ENCODE measurements around the gene CCDC12.
A peak's percentile ranks its signal among the peaks of the same experiment; 100 is the strongest.

Gene CCDC12

DNA sequence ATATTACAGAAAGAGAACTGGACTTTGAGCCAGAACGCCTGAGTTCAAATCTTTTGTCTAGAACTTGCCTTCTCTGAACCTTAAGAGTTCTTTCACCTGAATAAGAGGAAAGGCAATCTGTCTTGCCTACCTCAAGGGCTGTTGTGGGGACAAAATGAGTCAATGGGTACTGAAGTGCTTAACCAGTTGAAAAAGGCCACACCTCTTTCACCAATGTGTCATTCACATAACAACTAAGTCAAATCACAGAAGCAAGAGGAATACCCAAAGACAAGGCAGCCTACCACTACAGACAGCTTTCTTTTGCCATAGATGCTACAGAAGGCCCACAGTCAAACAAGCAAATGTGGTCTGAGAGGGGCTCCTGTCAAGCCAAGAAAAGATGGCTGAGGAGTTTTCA is 42.7 kb upstream of the CCDC12 start:
- Histone ChIP-seq H3K27me3 (ENCODE audit: insufficient read depth, poor library complexity, severe bottlenecking) (no peaks in the 10 kb centered on the region), H3K4me3 (replicated peaks; ENCODE audit: insufficient read depth, low read length) (no peak overlapping the region), H3K27ac (replicated peaks) (peak overlapping the region; percentile 21; the same call in 1 of the 2 replicates)
- TF ChIP-seq SPI1 (IDR thresholded peaks at IDR 0.05; ENCODE audit: borderline replicate concordance, low read depth) (no peak), GABPA (IDR thresholded peaks at IDR 0.05; ENCODE audit: low read depth) (no peak), REST (IDR thresholded peaks at IDR 0.05; ENCODE audit: insufficient replicate concordance, low read depth) (no peak), POLR2AphosphoS5 (IDR thresholded peaks at IDR 0.05; ENCODE audit: low read depth) (no peak)
- TF ChIP-seq, protein P1, sequence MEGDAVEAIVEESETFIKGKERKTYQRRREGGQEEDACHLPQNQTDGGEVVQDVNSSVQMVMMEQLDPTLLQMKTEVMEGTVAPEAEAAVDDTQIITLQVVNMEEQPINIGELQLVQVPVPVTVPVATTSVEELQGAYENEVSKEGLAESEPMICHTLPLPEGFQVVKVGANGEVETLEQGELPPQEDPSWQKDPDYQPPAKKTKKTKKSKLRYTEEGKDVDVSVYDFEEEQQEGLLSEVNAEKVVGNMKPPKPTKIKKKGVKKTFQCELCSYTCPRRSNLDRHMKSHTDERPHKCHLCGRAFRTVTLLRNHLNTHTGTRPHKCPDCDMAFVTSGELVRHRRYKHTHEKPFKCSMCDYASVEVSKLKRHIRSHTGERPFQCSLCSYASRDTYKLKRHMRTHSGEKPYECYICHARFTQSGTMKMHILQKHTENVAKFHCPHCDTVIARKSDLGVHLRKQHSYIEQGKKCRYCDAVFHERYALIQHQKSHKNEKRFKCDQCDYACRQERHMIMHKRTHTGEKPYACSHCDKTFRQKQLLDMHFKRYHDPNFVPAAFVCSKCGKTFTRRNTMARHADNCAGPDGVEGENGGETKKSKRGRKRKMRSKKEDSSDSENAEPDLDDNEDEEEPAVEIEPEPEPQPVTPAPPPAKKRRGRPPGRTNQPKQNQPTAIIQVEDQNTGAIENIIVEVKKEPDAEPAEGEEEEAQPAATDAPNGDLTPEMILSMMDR (IDR thresholded peaks at IDR 0.05; ENCODE audit: insufficient read depth, low read length), result no peak
- DNase-seq (ENCODE audit: low read depth in 1 of 2, low spot score in 1 of 2), result no peak

GRCh38 chr3:47018269-47018611 is 41.7 kb upstream of the CCDC12 start:
- no peak for DNase-seq (ENCODE audit: low read depth in 1 of 2, low spot score in 1 of 2)
- Histone ChIP-seq H3K4me3 (replicated peaks; ENCODE audit: insufficient read depth, low read length) (no peak overlapping the region), H3K27me3 (ENCODE audit: insufficient read depth, poor library complexity, severe bottlenecking) (no peaks in the 10 kb centered on the region), H3K27ac (replicated peaks) (peak overlapping the region; percentile 65)
- TF ChIP-seq POLR2AphosphoS5 (IDR thresholded peaks at IDR 0.05; ENCODE audit: low read depth), result no peak
- no peak for TF ChIP-seq REST (IDR thresholded peaks at IDR 0.05; ENCODE audit: insufficient replicate concordance, low read depth)
- no peak for TF ChIP-seq GABPA (IDR thresholded peaks at IDR 0.05; ENCODE audit: low read depth)
- TF ChIP-seq SPI1 (IDR thresholded peaks at IDR 0.05; ENCODE audit: borderline replicate concordance, low read depth), result no peak
- TF ChIP-seq, protein P1 (IDR thresholded peaks at IDR 0.05; ENCODE audit: insufficient read depth, low read length), result no peak

GRCh38 chr3:47017504-47018268 is 41.1 kb upstream of the CCDC12 start:
- peak in 1 of 2 experiments; percentile 82 for DNase-seq (ENCODE audit: low read depth in 1 of 2, low spot score in 1 of 2)
- Histone ChIP-seq H3K27me3 (ENCODE audit: insufficient read depth, poor library complexity, severe bottlenecking) (no peaks in the 10 kb centered on the region), H3K27ac (replicated peaks) (peak overlapping the region; percentile 65), H3K4me3 (replicated peaks; ENCODE audit: insufficient read depth, low read length) (no peak overlapping the region)
- TF ChIP-seq POLR2AphosphoS5 (IDR thresholded peaks at IDR 0.05; ENCODE audit: low read depth) (0 out of 2 replicates have a peak, but pooled peaks have one; percentile 20), GABPA (IDR thresholded peaks at IDR 0.05; ENCODE audit: low read depth) (no peak)

GRCh38 chr3:47016934-47017435 is 40.4 kb upstream of the CCDC12 start:
- H3K27ac ChIP-seq (replicated peaks), result peak overlapping the region; percentile 65
- H3K27me3 ChIP-seq (ENCODE audit: insufficient read depth, poor library complexity, severe bottlenecking), result no peaks in the 10 kb centered on the region
- no peak overlapping the region for H3K4me3 ChIP-seq (replicated peaks; ENCODE audit: insufficient read depth, low read length)
- TF ChIP-seq POLR2AphosphoS5 (IDR thresholded peaks at IDR 0.05; ENCODE audit: low read depth) (peak; percentile 34), SPI1 (IDR thresholded peaks at IDR 0.05; ENCODE audit: borderline replicate concordance, low read depth) (peak; percentile 52; the same call in 1 of the 2 replicates)
- TF ChIP-seq, protein P1 (IDR thresholded peaks at IDR 0.05; ENCODE audit: insufficient read depth, low read length), result no peak
- DNase-seq (ENCODE audit: low read depth in 1 of 2, low spot score in 1 of 2), result peak; percentile 62 to 79

Data from HL-60 (cell line).